K562 (cell line): ENCODE data around the gene RNF214.
"Not testable (repeated sequence)": the region's sequence is repeated elsewhere in the genome, so short reads cannot be mapped to it uniquely, and the experiment has no call there.

Experiments used
- NCOA2 ChIP-seq, 2 experiments: fragments of 450-650 bp; IDR thresholded peaks; 2 replicates each; pipeline ENCODE4 v1.6.1; 2018; ENCODE audit warnings: mild to moderate bottlenecking in 2 of 2, moderate library complexity in 1 of 2; ENCODE audit not compliant: partially characterized antibody in 2 of 2
- RFX5 ChIP-seq: IDR thresholded peaks from 2 replicates; pipeline ENCODE4 v1.6.1; 2011; ENCODE audit warnings: low read depth, mild to moderate bottlenecking, improper control_type of control experiment, low read length
- TF ChIP-seq, protein P1 (sequence below): fragments of 450-650 bp; formaldehyde crosslinking; IDR thresholded peaks from 2 replicates; pipeline ENCODE4 v1.4.0; 2022; ENCODE audit warnings: missing genetic modification characterization
- TF ChIP-seq, protein P2 (sequence below): fragments of 450-650 bp; IDR thresholded peaks from 2 replicates; pipeline ENCODE4 v1.6.1; 2016; ENCODE audit warnings: antibody characterized with exemption

DNA sequence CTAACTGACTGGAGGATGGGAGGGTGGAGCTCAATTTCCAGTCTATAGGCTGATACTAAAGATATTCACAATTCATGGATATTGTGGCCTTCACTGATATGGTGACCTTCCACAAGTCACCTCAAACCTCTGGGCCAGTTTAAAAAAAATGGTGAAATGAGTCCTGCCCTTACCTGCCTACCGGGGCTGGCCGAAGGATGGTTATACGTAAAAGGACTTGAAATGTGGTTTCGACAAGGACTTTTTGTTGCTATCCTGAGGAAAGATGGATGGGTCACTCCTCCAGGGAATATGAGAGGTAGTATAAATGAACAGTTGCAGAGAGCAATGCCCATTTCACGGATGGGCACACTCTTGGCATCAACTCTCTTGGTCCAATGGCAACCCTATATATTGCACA, 25.0 kb upstream of the RNF214 start:
- TF ChIP-seq, protein P1, sequence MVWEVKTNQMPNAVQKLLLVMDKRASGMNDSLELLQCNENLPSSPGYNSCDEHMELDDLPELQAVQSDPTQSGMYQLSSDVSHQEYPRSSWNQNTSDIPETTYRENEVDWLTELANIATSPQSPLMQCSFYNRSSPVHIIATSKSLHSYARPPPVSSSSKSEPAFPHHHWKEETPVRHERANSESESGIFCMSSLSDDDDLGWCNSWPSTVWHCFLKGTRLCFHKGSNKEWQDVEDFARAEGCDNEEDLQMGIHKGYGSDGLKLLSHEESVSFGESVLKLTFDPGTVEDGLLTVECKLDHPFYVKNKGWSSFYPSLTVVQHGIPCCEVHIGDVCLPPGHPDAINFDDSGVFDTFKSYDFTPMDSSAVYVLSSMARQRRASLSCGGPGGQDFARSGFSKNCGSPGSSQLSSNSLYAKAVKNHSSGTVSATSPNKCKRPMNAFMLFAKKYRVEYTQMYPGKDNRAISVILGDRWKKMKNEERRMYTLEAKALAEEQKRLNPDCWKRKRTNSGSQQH (CRISPR knock-in tag): not testable (repeated sequence)
- TF ChIP-seq RFX5; NCOA2 (IDR thresholded peaks at IDR 0.05; ENCODE audit: partially characterized antibody in 2 of 2): not testable (repeated sequence)
- TF ChIP-seq, protein P2, sequence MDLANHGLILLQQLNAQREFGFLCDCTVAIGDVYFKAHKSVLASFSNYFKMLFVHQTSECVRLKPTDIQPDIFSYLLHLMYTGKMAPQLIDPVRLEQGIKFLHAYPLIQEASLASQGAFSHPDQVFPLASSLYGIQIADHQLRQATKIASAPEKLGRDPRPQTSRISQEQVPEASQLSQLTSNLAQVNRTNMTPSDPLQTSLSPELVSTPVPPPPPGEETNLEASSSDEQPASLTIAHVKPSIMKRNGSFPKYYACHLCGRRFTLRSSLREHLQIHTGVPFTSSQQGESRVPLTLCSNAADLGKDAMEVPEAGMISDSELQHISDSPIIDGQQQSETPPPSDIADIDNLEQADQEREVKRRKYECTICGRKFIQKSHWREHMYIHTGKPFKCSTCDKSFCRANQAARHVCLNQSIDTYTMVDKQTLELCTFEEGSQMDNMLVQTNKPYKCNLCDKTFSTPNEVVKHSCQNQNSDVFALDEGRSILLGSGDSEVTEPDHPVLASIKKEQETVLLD: not testable (repeated sequence)
